Neural progenitor cell (in vitro differentiated cells): ENCODE data around the gene GARIN5B.

Source experiments
- CTCF ChIP-seq: fragments of 200-600 bp; sonication (generic); IDR thresholded peaks from 2 replicates; pipeline ENCODE4 v1.5.1; 2017; ENCODE audit warnings: antibody characterized with exemption, mild to moderate bottlenecking
- EZH2 ChIP-seq: fragments of 200-600 bp; sonication (generic); IDR thresholded peaks from 2 replicates; pipeline ENCODE4 v1.6.1; 2017; ENCODE audit warnings: antibody characterized with exemption, mild to moderate bottlenecking, moderate library complexity
- EZH2phosphoT487 ChIP-seq: fragments of 200-600 bp; sonication (generic); IDR thresholded peaks from 2 replicates; pipeline ENCODE4 v1.6.1; 2017; ENCODE audit warnings: antibody characterized with exemption

- TF ChIP-seq CTCF (no peak), EZH2 (no peak), EZH2phosphoT487 (no peak)
Observed at GRCh38 chr19:55333870-55334269, 29.2 kb downstream of the GARIN5B start.
